ENCODE results near the gene NXNL2. TPM values are rescaled to one million over a fixed set of nuclear protein-coding genes. Genes with fewer than 3 reads are reported as not detected.

NXNL2 gene
- total and polyA plus RNA-seq, 2 experiments from 2014 or later: 3.4 to 5.1 TPM

- ATAC-seq (no peak), DNase-seq (ENCODE audit: low spot score) (no peak)
- no peak overlapping the region for H2AFZ ChIP-seq
- Mint-ChIP-seq H3K4me1 (peaks cover 5% of the 10 kb centered on the region), H3K9me3 (no peaks in the 10 kb centered on the region), H3K27me3 (ENCODE audit: insufficient read depth, low read depth, poor library complexity) (peaks cover 6% of the 10 kb centered on the region), H3K36me3 (ENCODE audit: low read depth) (no peaks in the 10 kb centered on the region), H3K27ac (no peak overlapping the region), H3K4me3 (no peak overlapping the region)
- H3K36me3 ChIP-seq (ENCODE audit: insufficient read depth): no peaks in the 10 kb centered on the region
- no peak overlapping the region for H3K4me2 ChIP-seq
- no peaks in the 10 kb centered on the region for H3K79me2 ChIP-seq (replicated peaks; ENCODE audit: insufficient read depth)
- H3F3A ChIP-seq (replicated peaks; ENCODE audit: low read depth): no peaks in the 10 kb centered on the region
- H3K4me1 ChIP-seq (ENCODE audit: insufficient read depth): no peaks in the 10 kb centered on the region
- H3K27me3 ChIP-seq (ENCODE audit: insufficient read depth): no peaks in the 10 kb centered on the region
- no peak overlapping the region for H3K4me3 ChIP-seq
- H3K27ac ChIP-seq (ENCODE audit: low read depth): no peak overlapping the region
- H3K9me2 ChIP-seq (ENCODE audit: insufficient read depth): no peaks in the 10 kb centered on the region
- TF ChIP-seq ETS1 (IDR thresholded peaks at IDR 0.05) (no peak), REST (IDR thresholded peaks at IDR 0.05; ENCODE audit: unreplicated experiment) (no peak), POLR2AphosphoS5 (IDR thresholded peaks at IDR 0.05; ENCODE audit: low read depth) (no peak), ZNF114 (CRISPR knock-in tag; IDR thresholded peaks at IDR 0.05) (no peak), JUNB (IDR thresholded peaks at IDR 0.05; ENCODE audit: unreplicated experiment) (no peak), ZNF462 (CRISPR knock-in tag; IDR thresholded peaks at IDR 0.05) (no peak), EZH2phosphoT487 (IDR thresholded peaks at IDR 0.05; ENCODE audit: unreplicated experiment) (no peak), STAT1 (IDR thresholded peaks at IDR 0.05; ENCODE audit: unreplicated experiment) (no peak)
- H4K20me1 ChIP-seq (replicated peaks; ENCODE audit: insufficient read depth): no peaks in the 10 kb centered on the region
Observed at GRCh38 chr9:88497224-88497623, 37.8 kb upstream of the NXNL2 start.
